ENCODE measurements around the gene OR3A2. TPM values are rescaled to one million over a fixed set of nuclear protein-coding genes. Genes with fewer than 3 reads are reported as not detected.
"Not testable (repeated sequence)": the region's sequence is repeated elsewhere in the genome, so short reads cannot be mapped to it uniquely, and the experiment has no call there.

The OR3A2 gene
- total RNA-seq, 1 donor from 2014 or later, result not detected

DNA sequence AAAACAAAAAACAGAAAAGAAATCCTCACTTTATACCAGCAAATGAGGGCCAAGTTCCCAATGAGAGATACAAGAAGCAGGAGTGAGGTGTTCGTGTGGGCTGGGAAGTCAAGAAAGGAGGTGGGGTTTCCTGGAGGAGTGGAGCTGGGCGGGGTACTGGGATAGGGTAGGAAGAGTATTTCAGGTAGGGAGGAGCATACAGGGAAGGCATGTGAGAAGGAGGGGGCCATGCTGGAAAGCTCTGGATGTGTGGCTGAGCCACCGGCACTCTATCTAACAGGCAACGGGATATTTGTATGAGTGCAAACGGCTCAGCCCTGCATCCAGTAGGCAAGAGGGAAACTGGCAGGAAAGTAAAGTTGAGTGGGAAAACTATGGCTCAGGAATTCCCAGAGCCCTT, 4.2 kb downstream of the OR3A2 start:
- intact Hi-C loops (cut with DNase I), result no loop called here
- Histone ChIP-seq H3K27ac (no peak overlapping the region), H3K36me3 (no peaks in the 10 kb centered on the region), H3K27me3 (no peaks in the 10 kb centered on the region), H3K4me1 (no peaks in the 10 kb centered on the region), H3K9me3 (no peaks in the 10 kb centered on the region), H3K4me3 (no peak overlapping the region)
- DNase-seq (ENCODE audit: extremely low spot score in 2 of 2), result no peak
- TF ChIP-seq, protein P1, sequence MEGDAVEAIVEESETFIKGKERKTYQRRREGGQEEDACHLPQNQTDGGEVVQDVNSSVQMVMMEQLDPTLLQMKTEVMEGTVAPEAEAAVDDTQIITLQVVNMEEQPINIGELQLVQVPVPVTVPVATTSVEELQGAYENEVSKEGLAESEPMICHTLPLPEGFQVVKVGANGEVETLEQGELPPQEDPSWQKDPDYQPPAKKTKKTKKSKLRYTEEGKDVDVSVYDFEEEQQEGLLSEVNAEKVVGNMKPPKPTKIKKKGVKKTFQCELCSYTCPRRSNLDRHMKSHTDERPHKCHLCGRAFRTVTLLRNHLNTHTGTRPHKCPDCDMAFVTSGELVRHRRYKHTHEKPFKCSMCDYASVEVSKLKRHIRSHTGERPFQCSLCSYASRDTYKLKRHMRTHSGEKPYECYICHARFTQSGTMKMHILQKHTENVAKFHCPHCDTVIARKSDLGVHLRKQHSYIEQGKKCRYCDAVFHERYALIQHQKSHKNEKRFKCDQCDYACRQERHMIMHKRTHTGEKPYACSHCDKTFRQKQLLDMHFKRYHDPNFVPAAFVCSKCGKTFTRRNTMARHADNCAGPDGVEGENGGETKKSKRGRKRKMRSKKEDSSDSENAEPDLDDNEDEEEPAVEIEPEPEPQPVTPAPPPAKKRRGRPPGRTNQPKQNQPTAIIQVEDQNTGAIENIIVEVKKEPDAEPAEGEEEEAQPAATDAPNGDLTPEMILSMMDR (IDR thresholded peaks at IDR 0.05), result no peak
- TF ChIP-seq POLR2A (IDR thresholded peaks at IDR 0.05) (no peak), POLR2AphosphoS5 (IDR thresholded peaks at IDR 0.05; ENCODE audit: insufficient read depth in 1 of 2, low read depth in 1 of 2) (no peak)

DNA sequence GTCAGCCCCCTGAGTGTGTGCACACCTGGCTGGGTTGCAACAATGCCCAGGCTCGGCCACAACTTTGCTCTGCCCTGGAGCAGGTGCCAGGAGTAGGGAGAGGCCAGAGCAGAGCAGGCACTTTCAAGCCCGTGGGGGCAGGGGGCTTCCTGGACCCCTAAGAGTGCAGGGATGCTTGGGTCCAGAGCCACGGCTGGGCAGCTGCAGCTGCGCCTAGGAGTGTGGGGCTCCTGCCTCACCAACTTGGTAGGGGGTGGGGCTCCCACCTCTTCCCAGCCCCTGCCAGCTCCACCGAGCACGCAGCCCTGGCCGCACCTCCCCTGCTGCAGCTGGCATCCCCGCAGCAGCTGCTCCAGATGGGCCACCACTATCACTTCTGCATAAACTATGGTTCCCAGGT, 7.8 kb downstream of the OR3A2 start:
- no peak for DNase-seq (ENCODE audit: extremely low spot score in 2 of 2)
- H3K36me3 ChIP-seq, result no peaks in the 10 kb centered on the region
- intact Hi-C loops (cut with DNase I), result no loop called here
- H3K4me1 ChIP-seq, result no peaks in the 10 kb centered on the region
- no peak overlapping the region for H3K4me3 ChIP-seq
- no peaks in the 10 kb centered on the region for H3K27me3 ChIP-seq
- TF ChIP-seq POLR2A (IDR thresholded peaks at IDR 0.05), result no peak
- TF ChIP-seq, protein P1 (IDR thresholded peaks at IDR 0.05), result no peak
- no peak for TF ChIP-seq POLR2AphosphoS5 (IDR thresholded peaks at IDR 0.05; ENCODE audit: insufficient read depth in 1 of 2, low read depth in 1 of 2)
- H3K27ac ChIP-seq, result no peak overlapping the region
- H3K9me3 ChIP-seq, result no peaks in the 10 kb centered on the region

DNA sequence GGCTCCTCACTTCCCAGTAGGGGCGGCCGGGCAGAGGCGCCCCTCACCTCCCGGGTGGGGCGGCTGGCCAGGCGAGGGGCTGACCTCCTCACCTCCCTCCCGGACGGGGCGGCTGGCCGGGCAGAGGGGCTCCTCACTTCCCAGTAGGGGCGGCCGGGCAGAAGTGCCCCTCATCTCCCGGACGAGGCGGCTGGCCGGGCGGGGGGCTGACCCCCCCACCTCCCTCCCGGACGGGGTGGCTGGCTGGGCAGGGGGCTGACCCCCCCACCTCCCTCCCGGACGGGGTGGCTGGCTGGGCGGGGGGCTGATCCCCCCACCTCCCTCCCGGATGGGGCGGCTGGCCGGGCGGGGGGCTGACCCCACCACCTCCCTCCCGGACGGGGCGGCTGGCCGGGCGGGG, 14.9 kb downstream of the OR3A2 start:
- DNase-seq (ENCODE audit: extremely low spot score in 2 of 2); H3K36me3 ChIP-seq; H3K27ac ChIP-seq; H3K4me1 ChIP-seq; H3K4me3 ChIP-seq; intact Hi-C loops (cut with DNase I); H3K9me3 ChIP-seq; H3K27me3 ChIP-seq: not testable (repeated sequence)

DNA sequence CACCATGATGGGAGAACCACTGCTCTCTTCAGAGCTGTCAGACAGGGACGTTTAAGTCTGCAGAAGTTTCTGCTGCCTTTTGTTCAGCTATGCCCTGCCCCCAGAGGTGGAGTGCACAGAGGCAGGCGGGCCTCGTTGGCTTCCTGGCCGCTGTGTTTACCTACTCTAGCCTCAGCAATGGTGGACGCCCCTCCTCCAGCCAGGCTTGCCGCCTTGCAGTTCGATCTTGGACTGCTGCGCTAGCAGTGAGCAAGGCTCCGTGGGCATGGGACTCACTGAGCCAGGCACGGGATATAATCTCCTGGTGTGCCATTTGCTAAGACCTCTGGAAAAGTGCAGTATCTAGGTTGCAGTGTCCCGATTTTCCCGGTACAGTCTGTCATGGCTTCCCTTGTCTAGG, 43.3 kb downstream of the OR3A2 start:
- H3K9me3 ChIP-seq; H3K4me3 ChIP-seq; H3K27ac ChIP-seq; H3K36me3 ChIP-seq; H3K4me1 ChIP-seq; H3K27me3 ChIP-seq; DNase-seq (ENCODE audit: extremely low spot score in 2 of 2); intact Hi-C loops (cut with DNase I): not testable (repeated sequence)

DNA sequence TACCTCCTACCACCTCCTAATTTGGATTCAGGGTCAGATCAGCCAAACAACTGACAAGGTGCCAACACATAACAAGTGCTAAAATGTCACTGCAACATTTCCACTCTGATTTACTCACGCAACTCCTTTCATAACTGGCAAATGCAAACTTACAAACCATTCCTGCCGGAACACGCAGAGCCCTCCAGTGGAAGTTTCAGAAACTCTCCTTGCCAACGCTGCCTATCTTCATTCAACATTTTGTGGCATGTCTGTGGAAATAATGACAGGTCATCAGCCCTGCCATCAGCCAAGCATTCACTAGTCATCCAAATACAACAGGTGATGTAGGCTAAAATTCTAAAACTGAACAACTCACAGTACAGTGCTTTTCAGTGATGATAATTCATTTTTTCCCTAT, 50.2 kb downstream of the OR3A2 start:
- intact Hi-C loops (cut with DNase I), result no loop called here

DNA sequence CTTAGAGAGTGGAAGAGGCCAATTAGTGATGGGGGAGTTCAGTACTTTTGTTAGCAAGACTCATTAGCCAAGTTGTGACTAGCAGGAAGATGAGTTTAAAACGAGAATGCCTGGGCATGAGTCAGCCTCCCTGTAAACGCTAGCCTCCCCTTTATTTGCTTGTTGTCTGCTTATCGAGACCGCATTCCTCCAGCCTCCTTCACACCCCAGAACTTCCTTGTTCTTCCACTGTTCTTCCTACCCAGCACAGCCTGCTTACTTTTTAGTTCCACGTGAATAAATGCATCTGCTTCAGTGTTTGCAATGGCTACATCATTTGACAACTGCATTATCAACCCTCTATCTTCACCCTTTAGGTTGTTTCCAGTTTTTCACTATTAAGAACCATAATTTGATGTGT, 67.8 kb downstream of the OR3A2 start:
- Histone ChIP-seq H3K27ac (no peak overlapping the region), H3K36me3 (no peaks in the 10 kb centered on the region), H3K4me1 (no peaks in the 10 kb centered on the region), H3K9me3 (no peaks in the 10 kb centered on the region), H3K4me3 (no peak overlapping the region), H3K27me3 (no peaks in the 10 kb centered on the region)
- DNase-seq (ENCODE audit: extremely low spot score in 2 of 2), result no peak
- intact Hi-C loops (cut with DNase I), result no loop called here
- TF ChIP-seq, protein P1 (IDR thresholded peaks at IDR 0.05), result no peak
- TF ChIP-seq POLR2AphosphoS5 (IDR thresholded peaks at IDR 0.05; ENCODE audit: insufficient read depth in 1 of 2, low read depth in 1 of 2) (no peak), POLR2A (IDR thresholded peaks at IDR 0.05) (no peak)

More for the DNA sequence above, 50.2 kb downstream of the OR3A2 start:
- no peak for DNase-seq (ENCODE audit: extremely low spot score in 2 of 2)
- no peaks in the 10 kb centered on the region for H3K36me3 ChIP-seq
- H3K27me3 ChIP-seq, result no peaks in the 10 kb centered on the region
- H3K9me3 ChIP-seq, result no peaks in the 10 kb centered on the region
- no peak overlapping the region for H3K4me3 ChIP-seq
- no peaks in the 10 kb centered on the region for H3K4me1 ChIP-seq
- TF ChIP-seq, protein P1 (IDR thresholded peaks at IDR 0.05), result no peak
- TF ChIP-seq POLR2A (IDR thresholded peaks at IDR 0.05) (no peak), POLR2AphosphoS5 (IDR thresholded peaks at IDR 0.05; ENCODE audit: insufficient read depth in 1 of 2, low read depth in 1 of 2) (no peak)
- H3K27ac ChIP-seq, result no peak overlapping the region
